NOMO-1 treated with DMSO at 0.1 percent for 48 hours (cell line): Measurements from ENCODE around the gene TSHZ2.

Experiments
- DNase-seq: peaks from one replicate; lab custom pipeline; 2025; ENCODE audit not compliant: unreplicated experiment; lab: John Stamatoyannopoulos, UW

The TSHZ2 gene

DNA sequence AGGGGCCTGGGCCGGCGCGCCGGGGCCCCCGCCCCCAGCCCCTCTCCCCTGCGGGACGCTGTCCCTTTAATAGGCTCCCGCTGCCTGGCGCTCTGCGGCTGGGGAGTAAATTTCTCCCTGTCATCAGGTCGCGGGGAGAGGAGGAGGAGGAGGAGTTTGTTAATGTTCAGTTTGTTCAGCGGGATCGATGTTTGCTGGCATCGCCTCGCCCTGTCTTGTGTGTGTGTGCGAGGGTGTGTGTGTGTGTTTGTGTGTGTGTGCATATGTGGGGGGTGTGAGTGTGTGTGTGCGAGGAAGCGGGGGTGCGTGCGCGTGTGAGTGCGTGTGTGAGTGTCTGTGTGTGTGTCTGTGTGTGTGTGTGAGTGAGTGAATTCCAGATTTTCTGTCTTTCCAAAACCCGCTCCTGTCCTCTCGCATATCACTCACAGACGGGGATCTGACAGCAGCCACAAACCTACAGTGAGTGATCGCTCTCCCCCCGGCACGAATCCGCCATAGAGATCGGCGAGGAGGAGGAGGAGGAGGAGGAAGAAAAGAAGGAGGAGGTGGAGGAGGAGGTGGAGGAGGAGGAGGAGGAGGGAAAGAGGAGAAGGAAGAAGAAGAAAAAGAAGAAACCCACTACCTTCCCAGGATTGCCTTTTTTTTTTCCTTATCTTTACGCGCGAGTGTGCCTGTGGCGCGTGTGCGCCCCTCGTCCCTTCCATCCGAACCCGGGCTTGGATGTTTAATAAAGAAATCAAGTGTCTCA, at the start of gene TSHZ2:
TSHZ2 (plus strand) TSS at position 169 of the 748 bp plus-strand sequence. CDS start 936 bp downstream, outside the sequence.
- DNase-seq: peak; percentile 48

GRCh38 chr20:52922436-52922835, 49.7 kb upstream of the TSHZ2 start:
- DNase-seq: no peak

DNA sequence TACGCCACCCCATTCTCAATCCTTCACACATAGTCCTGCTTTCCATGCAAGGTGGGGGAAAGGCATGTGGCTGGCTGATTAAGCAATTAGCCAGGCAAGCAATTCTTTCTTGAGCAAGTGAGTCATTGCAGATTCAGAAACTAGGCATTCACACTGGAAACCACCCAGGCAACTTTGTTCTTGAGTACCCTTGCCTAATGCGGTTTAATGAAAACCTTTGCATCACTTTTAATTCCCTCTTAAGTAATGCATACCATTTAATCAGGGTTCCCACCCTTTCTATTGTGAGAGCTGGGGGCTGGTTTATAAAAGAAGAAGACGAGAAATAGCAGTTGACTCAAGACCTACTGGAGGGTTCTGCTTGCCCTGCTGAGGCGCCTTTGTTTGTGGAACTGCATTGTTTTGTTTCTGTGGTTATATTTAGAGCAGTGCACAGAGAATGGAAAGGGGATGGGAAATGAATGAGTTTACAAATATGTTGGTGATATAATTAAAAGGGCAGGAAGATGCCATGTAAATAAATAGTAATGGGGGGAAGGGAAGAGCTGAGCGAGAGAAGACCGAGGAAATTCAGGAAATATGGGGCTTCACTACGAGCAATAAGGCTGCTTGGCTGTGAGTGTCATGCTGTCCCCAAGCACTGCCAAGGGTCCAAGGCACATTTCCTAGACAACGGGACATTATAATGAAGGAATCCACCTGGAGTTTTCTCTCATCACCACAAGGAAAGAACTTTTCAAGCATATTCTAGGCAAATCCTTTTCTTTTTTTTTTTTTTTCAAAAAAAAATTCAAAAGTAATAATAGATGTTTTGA, 48.8 kb upstream of the TSHZ2 start:
- peak; percentile 85 for DNase-seq

GRCh38 chr20:52924411-52925271, 47.5 kb upstream of the TSHZ2 start:
- no peak for DNase-seq

DNA sequence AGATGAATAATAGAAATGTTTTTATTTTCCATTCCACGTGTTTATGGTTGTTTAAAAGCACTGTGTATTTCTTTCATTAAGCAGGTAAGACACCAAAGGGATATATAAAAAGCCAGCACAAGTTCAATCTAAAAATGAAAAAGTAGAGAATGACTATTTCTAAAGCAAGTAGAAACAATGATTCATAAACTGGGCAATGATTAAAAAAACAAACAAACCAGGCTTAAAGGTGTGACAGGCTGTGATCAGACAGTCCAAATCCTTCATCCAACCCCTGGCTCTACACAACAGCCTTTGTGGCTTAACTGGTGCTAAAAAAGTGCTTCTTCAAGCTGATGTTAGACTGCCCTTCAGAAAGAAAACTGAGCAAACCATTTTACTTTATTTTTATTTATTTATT, 45.7 kb upstream of the TSHZ2 start:
- no peak for DNase-seq

DNA sequence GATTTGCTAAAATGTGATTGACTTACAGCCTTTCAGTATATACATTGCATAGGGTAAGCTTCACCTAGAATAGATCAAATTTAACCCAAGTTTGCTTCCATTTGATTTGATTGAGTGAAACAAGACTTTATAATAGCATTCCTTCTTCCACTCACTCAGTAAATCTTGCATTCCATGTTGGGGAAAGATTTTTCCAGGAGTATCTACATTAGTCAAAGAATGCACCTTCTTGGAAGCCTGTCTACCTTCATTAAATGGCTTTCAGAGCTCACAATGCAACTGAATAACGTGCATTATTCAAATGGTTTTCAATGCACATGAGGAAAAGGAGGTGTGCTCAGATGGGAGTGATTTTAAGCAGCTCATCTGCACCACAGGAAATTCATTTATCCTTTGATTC, 38.3 kb upstream of the TSHZ2 start:
- DNase-seq: no peak

GRCh38 chr20:52936351-52937340, 35.5 kb upstream of the TSHZ2 start:
- DNase-seq: peak; percentile 28

DNA sequence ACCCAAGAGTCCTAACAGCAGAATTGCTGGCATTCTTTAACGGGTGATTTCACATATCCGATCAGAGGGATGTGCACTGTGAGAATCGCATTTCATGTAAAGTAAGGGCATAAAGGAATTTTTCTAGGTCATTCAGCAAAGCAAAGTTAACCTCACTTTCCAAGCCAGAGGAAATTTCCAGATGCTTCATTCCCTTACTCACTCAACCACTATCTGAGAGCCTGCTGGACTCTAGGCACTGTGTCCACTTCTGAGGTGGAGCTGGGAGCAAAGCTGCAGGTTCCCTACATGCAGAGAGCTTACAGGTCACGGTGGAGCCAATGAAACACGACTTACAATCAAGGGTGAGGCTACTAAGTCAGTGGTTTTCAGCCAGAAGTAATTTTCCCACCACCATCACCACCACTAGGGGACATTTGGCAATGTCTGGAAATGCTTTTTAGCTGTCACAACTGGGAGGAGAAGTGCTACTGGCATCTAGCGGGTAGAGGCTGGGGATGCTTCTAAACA, 34.5 kb upstream of the TSHZ2 start:
- DNase-seq: no peak

DNA sequence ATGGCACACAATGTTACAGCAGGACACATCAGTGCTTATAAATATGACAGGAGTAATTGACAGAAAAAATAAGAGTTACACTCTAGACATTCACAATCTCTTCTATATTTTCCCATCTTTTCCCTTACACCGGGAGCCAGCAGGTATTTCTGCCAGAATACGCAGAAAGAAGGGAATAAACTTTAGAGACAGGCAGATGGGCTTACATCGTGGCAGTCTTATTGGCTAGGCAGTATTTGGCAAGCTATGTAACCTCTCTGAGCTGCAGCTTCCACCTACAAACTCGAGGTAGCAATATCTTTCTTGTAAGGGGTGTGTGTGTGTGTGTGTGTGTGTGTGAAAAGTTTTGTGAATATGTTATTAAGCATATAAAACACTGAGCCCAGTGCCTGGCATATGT, 33.0 kb upstream of the TSHZ2 start:
- DNase-seq: no peak

- DNase-seq: peak; percentile 99
Observed at GRCh38 chr20:52941808-52942207, 30.4 kb upstream of the TSHZ2 start.

- DNase-seq: peak; percentile 59
Observed at GRCh38 chr20:52943185-52943841, 28.8 kb upstream of the TSHZ2 start.

DNA sequence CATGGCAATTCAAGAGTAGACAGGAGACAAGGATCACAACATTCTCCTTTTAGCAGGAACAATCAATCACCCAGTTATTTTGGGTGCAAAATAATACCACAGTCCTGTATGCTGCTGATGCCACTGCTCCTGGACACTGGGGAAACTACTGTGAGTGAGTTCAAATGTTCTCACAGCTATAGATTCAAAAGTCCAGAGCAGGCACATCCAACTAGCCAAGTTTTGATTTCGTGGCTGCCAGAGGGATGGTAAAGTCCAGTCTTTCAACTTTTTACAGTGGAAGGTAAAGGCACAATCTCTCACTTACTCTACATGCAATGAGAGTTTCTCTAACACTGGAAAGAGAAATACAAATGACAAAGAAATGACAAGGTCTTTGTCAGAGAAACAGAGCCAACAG, 26.9 kb upstream of the TSHZ2 start:
- DNase-seq: no peak

DNA sequence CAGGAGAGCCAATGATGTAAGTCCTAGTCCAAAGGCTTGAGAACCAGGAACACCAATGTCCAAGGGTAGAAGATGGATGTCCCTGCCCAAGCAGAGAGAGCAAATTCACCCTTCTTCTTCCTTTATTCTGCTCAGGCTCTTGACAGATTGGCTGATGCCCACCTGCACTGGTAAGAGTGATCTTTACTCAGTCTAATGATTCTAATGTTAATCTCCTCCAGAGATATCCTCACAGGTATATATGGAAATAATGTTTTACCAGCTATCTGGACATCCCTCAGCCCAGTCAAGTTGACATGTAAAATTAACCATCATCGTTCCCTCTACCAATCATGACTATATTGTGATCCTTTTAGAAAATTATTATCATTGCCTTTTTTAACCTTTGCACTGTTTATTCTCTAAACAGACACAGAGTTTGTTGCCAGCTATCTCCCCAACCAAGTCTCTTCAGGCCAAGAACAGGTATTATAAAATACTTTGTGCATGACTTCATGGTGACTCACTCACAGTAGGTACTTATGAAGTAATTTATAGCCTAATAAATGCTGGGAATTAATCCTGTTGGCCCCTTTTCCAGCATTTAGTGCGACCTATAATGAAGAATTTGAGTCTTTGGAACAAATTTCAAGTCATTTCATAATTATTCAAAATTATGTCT, 26.2 kb upstream of the TSHZ2 start:
- DNase-seq: no peak

GRCh38 chr20:52948491-52948890, 23.7 kb upstream of the TSHZ2 start:
- peak; percentile 68 for DNase-seq

GRCh38 chr20:52953020-52953419, 19.1 kb upstream of the TSHZ2 start:
- DNase-seq: no peak

GRCh38 chr20:52954849-52955248, 17.3 kb upstream of the TSHZ2 start:
- no peak for DNase-seq

DNA sequence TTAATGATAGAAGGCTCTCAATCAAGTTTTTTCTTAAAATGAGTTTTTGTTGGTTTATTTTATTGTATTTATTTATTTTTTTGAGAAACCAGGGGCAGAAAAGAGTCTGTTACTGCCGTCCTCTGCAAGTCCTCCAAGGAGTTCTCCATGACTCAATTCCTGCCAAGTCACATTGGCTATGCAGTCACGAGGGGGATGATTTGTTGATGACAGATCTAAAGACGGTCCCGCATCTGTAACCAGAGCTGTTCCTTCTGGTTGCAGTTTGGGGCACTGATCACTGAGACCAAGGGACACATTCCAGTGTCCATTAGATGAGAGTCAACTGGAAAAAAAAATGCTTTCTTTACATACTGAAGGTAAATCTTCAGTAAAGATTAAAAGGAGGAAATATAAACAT, 13.9 kb upstream of the TSHZ2 start:
- DNase-seq: no peak

GRCh38 chr20:52959125-52959524, 13.0 kb upstream of the TSHZ2 start:
- DNase-seq: peak; percentile 26

DNA sequence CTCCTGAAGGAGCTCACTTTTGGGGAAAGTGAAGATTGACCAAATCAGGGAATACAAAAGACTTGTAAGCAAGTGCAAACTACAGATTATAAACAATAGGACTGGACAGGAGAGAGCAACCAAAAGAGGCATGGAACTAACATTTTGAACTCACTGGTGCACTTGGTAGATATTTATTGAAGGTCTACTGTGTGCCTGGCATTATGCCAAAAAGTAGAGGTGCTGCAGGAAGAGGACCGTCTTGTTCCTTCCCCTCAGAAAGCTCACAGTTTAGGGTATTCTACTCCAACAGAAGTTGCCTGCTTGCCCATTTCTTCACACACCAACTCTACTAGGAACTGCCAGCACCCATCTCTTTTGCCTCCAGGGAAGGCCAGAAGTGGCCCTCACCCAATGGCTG, 10.0 kb upstream of the TSHZ2 start:
- no peak for DNase-seq
